K562 (cell line): ENCODE measurements around the gene PAN2. TPM values are rescaled to one million over a fixed set of nuclear protein-coding genes. Genes with fewer than 3 reads are reported as not detected.

Source experiments
- ATAC-seq: fragments of 200-7000 bp; cut with Tn5 transposase; 3 replicates; pipeline ENCODE4 v1.9.1; 2020; ENCODE audit warnings: moderate library complexity
- BruUV-seq: library from RNA; stranded (reverse); fragments of 400-500 nt; replicated peaks from 2 replicates; lab custom pipeline; 2021; lab: Mats Ljungman, UMichigan
- CTCF ChIA-PET: fragments of 300-600 bp; formaldehyde crosslinking; extraction: SDS; loops from one replicate; lab custom pipeline; 2021; ENCODE audit warnings: low intra/inter-chr PET ratio; lab: Yijun Ruan, JAX
- POLR2A ChIA-PET: fragments of 300-600, 350-650 bp; sonication (Branson Sonifier 250); formaldehyde crosslinking; extraction: SDS; loops from one replicate; lab custom pipeline; 2021; ENCODE audit warnings: antibody characterized with exemption, inconsistent platforms; lab: Yijun Ruan, JAX
- DNase-seq, 4 experiments: peaks; one replicate each; pipeline versions ENCODE4 v3.0.0 to v3.0.0-alpha.2; 2011 to 2018; ENCODE audit warnings: low spot score in 3 of 4, mixed read lengths in 3 of 4; ENCODE audit errors: extremely low read depth in 1 of 4
- FAIRE-seq: peaks from 2 replicates; lab custom pipeline; 2011; peaks lifted over from hg19 to GRCh38; lab: Jason Lieb, UNC
- H2AFZ ChIP-seq: 2 replicates; pipeline ENCODE4 v1.6.0; 2011; ENCODE audit warnings: low read depth, low read length, control low read depth, inconsistent platforms
- H3K27ac ChIP-seq: fragments of 200-600 bp; 3 replicates; pipeline ENCODE4 v1.8.0; 2011; ENCODE audit warnings: low read depth, mild to moderate bottlenecking, control low read depth, inconsistent platforms, low read length, moderate library complexity, mixed read lengths; ENCODE audit errors: extremely low read depth
- H3K27me3 ChIP-seq, 2 experiments: fragments of 300-600 bp in 1 of 2; 2 replicates in 1 of 2; 3 replicates in 1 of 2; pipeline versions ENCODE4 v1.6.0 to v1.8.0; 2011; ENCODE audit warnings: inconsistent platforms in 2 of 2, low read length in 2 of 2, mild to moderate bottlenecking in 1 of 2, mixed read lengths in 1 of 2, moderate library complexity in 1 of 2; ENCODE audit not compliant: control insufficient read depth in 2 of 2, insufficient read depth in 2 of 2
- H3K36me3 ChIP-seq: fragments of 300-600 bp; 3 replicates; pipeline ENCODE4 v1.8.0; 2011; ENCODE audit warnings: mild to moderate bottlenecking, low read length, inconsistent platforms; ENCODE audit not compliant: control insufficient read depth, insufficient read depth
- H3K4me1 ChIP-seq, 2 experiments: fragments of 200-600 bp in 1 of 2; replicated peaks in 1 of 2; 2 replicates in 1 of 2; 3 replicates in 1 of 2; pipeline versions ENCODE4 v1.5.1 to v1.8.0; 2011; ENCODE audit warnings: inconsistent platforms in 2 of 2, low read length in 2 of 2, mild to moderate bottlenecking in 1 of 2, mixed read lengths in 1 of 2, moderate library complexity in 1 of 2; ENCODE audit not compliant: control insufficient read depth in 2 of 2, insufficient read depth in 2 of 2
- H3K4me2 ChIP-seq: 2 replicates; pipeline ENCODE4 v1.6.1; 2011; ENCODE audit warnings: low read length, control low read depth, inconsistent platforms, mixed read lengths; ENCODE audit not compliant: insufficient read depth
- H3K4me3 ChIP-seq: fragments of 200-600 bp; sonication (generic), shearing (Covaris generic); 2 replicates; pipeline ENCODE4 v1.5.1; 2016; ENCODE audit warnings: control low read depth, inconsistent platforms
- H3K79me2 ChIP-seq: fragments of 200-600 bp; 3 replicates; pipeline ENCODE4 v1.8.0; 2011; ENCODE audit warnings: low read length, inconsistent platforms; ENCODE audit not compliant: control insufficient read depth, insufficient read depth
- H3K9ac ChIP-seq, 2 experiments: 2 replicates each; pipeline versions ENCODE4 v1.6.0 to v1.6.1; 2011; ENCODE audit warnings: low read depth in 2 of 2, low read length in 2 of 2, control low read depth in 1 of 2, inconsistent platforms in 1 of 2, mild to moderate bottlenecking in 1 of 2, mixed read lengths in 1 of 2; ENCODE audit not compliant: insufficient read depth in 1 of 2
- H3K9me1 ChIP-seq: one replicate; pipeline ENCODE4 v1.6.0; 2011; ENCODE audit warnings: inconsistent platforms, mild to moderate bottlenecking, low read length, moderate library complexity; ENCODE audit not compliant: control insufficient read depth, insufficient read depth
- H3K9me3 ChIP-seq: replicated peaks from 2 replicates; pipeline ENCODE4 v1.5.1; 2011; ENCODE audit warnings: low read depth, low read length, inconsistent platforms; ENCODE audit not compliant: control insufficient read depth, insufficient read depth
- H4K20me1 ChIP-seq: replicated peaks from 2 replicates; pipeline ENCODE4 v1.6.1; 2011; ENCODE audit warnings: low read length, inconsistent platforms, mixed read lengths; ENCODE audit not compliant: control insufficient read depth, insufficient read depth
- BCL6 ChIP-seq: fragments of 250-450 bp; sonication (Bioruptor Pico); IDR thresholded peaks from 2 replicates; pipeline ENCODE4 v1.4.0; 2020
- HDAC3 ChIP-seq: fragments of 450-650 bp; IDR thresholded peaks from 2 replicates; pipeline ENCODE4 v1.6.1; 2018; ENCODE audit warnings: borderline replicate concordance, mild to moderate bottlenecking, moderate library complexity; ENCODE audit not compliant: partially characterized antibody
- KDM2B ChIP-seq: fragments of 250-450 bp; sonication (Bioruptor Pico); IDR thresholded peaks from 2 replicates; pipeline ENCODE4 v1.8.0; 2021; ENCODE audit warnings: mild to moderate bottlenecking, moderate library complexity
- PHB ChIP-seq: fragments of 250-450 bp; sonication (Bioruptor Pico); IDR thresholded peaks from 2 replicates; pipeline ENCODE4 v1.5.0; 2021
- POLR2A ChIP-seq: fragments of 450-650 bp; conservative IDR thresholded peaks from 2 replicates; pipeline ENCODE4 v1.6.1; 2016
- RBM25 ChIP-seq: fragments of 200-400 bp; formaldehyde crosslinking; IDR thresholded peaks from 2 replicates; pipeline ENCODE4 v1.6.1; 2018; ENCODE audit warnings: low read length, low read depth, moderate library complexity; ENCODE audit not compliant: severe bottlenecking
- SRF ChIP-seq, 2 experiments: fragments of 250-450, 450-650 bp in 1 of 2; sonication (Bioruptor Pico) in 1 of 2; sonication (generic) in 1 of 2; formaldehyde crosslinking; IDR thresholded peaks; 2 replicates each; pipeline versions ENCODE4 v1.5.0 to v1.5.1; 2020 to 2022; ENCODE audit warnings: mild to moderate bottlenecking in 1 of 2, missing genetic modification reagents in 1 of 2
- SUPT5H ChIP-seq: fragments of 450-650 bp; IDR thresholded peaks from 2 replicates; pipeline ENCODE4 v1.6.1; 2016
- ZEB2 ChIP-seq: fragments of 450-650 bp; IDR thresholded peaks from 2 replicates; pipeline ENCODE4 v1.6.1; 2016
- ZNF239 ChIP-seq: fragments of 250-450 bp; sonication (Bioruptor Pico); IDR thresholded peaks from 2 replicates; pipeline ENCODE4 v1.4.0; 2020; ENCODE audit warnings: mild to moderate bottlenecking
- WGBS: fragments of 100-300 bp; shearing (Covaris generic); methylation state at CpG from one replicate; pipeline ENCODE4 v1.1.6; 2016; ENCODE audit warnings: low coverage, mixed read lengths; ENCODE audit not compliant: insufficient coverage; ENCODE audit errors: missing lambda C conversion rate; 5-methylcytosine and 5-hydroxymethylcytosine counted together
- in situ Hi-C: fragments of 300-500 bp; cut with MboI; formaldehyde crosslinking; loops from 4 replicates; pipeline ENCODE4 v1.15.0; 2018; ENCODE audit warnings: inconsistent platforms, mixed read lengths
- intact Hi-C: fragments of 100-400 bp; cut with micrococcal nuclease; formaldehyde crosslinking; loops from 2 replicates; pipeline ENCODE4 v1.14.2; 2022
- polyA plus RNA-seq, 8 experiments: library from polyadenylated mRNA; depleted of rRNA in 4 of 8; stranded (reverse) in 5 of 8; unstranded in 3 of 8; fragments of >200 nt; fragmentation: Nextera tagmentation in 2 of 8; fragmentation: Illumina TruSeq in 1 of 8; extraction: Ambion mirVana in 2 of 8; extraction: Trizol in 1 of 8; gene quantifications; 2 replicates each; pipeline versions ENCODE4 v1.2.1 to v1.2.3, GENCODE V29; 2011 to 2014; ENCODE audit warnings: inconsistent platforms in 1 of 8, missing spikeins in 1 of 8
- total RNA-seq, 7 experiments: library from RNA; depleted of rRNA in 6 of 7; stranded (reverse); fragments of >200 nt in 6 of 7; fragmentation: Illumina TruSeq in 2 of 7; extraction: Trizol in 2 of 7; gene quantifications; 2 replicates each; pipeline versions ENCODE4 v1.2.1 to v1.2.3, GENCODE V29; 2011 to 2021; ENCODE audit warnings: low replicate concordance in 1 of 7

The PAN2 gene
- total and polyA plus RNA-seq, 9 of the 15 experiments (the other 6 are each of a cell fraction or from before 2014, with no cell fraction given): 15.0 to 66.1 (median 25.9) TPM

DNA sequence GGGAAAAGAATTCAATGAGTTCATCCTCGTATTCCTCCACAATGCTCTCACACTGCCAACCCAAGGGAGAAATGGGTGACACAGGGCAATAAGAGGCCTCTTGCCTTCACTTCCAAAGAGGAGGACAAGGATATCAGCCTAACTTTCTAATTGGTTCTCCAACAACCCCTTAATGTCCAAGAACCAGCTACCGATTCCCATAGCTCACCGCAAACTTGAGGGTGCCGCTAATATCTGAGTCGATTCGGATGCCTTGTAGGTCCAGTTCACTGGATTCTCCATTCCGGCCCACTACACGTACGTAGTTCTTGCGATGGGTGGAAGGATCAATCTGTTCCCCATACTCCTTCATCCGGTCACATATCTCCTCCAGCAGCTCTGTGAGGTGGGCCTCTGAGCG lies 22.8 kb downstream of the PAN2 start:
- no peak overlapping the region for H2AFZ ChIP-seq
- H3K79me2 ChIP-seq: peaks cover 19% of the 10 kb centered on the region
- H3K27me3 ChIP-seq: no peaks in the 10 kb centered on the region
- no peak overlapping the region for H3K4me3 ChIP-seq
- ChIA-PET POLR2A (interaction anchor here (0.6 to 1.6 kb wide), 5 partner anchors 10 to 326 kb away, joined by 3 to 8 read pairs (median 3); partner anchors contain the start of gene SMARCC2), CTCF (no interaction called here)
- no TSS peak for BruUV-seq
- ATAC-seq (no peak), DNase-seq (no peak), FAIRE-seq (no peak)
- 97% methylated on average over 12 of the region's 12 CpGs for WGBS
- H4K20me1 ChIP-seq: no peaks in the 10 kb centered on the region
- in situ Hi-C loops: no loop called here
- TF ChIP-seq HDAC3: no peak
- no peak for TF ChIP-seq SRF (CRISPR knock-in tag; IDR thresholded peaks at IDR 0.05)
- TF ChIP-seq PHB (CRISPR knock-in tag): no peak
- TF ChIP-seq KDM2B (CRISPR knock-in tag): no peak
- 0 out of 2 replicates have a peak, but pooled peaks have one; percentile 13 for TF ChIP-seq SUPT5H
- 0 out of 2 replicates have a peak, but pooled peaks have one; percentile 33 for TF ChIP-seq POLR2A
- TF ChIP-seq BCL6: no peak
- TF ChIP-seq ZEB2: no peak
- intact Hi-C loops: no loop called here
- H3K9me3 ChIP-seq: no peaks in the 10 kb centered on the region
- no peak overlapping the region for H3K27ac ChIP-seq
- H3K4me2 ChIP-seq: no peak overlapping the region
- H3K9me1 ChIP-seq: no peaks in the 10 kb centered on the region
- H3K4me1 ChIP-seq: peaks cover 6 to 7% of the 10 kb centered on the region in 2 experiments; a peak in 2 of 5 replicates
- H3K9ac ChIP-seq: no peak overlapping the region
- peaks cover 66% of the 10 kb centered on the region for H3K36me3 ChIP-seq

DNA sequence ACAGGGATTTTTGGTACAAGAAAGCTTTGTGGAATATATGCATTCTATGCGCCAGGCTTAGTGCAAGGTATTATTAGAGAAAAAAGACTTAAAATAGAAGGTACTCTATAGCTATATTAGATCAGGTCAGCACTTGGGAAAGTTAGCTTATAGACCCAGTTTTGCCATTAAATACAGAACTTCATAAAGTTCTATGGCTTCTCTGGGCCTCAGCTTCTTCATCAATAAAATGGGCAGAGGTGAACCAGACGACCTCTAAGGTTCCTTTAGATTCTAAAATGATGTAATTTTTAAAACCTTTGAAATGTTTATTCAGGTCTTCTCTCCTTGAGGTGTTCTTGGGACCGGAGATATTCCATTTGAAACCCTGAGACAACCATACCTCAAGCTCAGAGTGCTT lies 25.1 kb downstream of the PAN2 start:
- no peak overlapping the region for H3K4me2 ChIP-seq
- ATAC-seq (no peak), FAIRE-seq (no peak), DNase-seq (no peak)
- BruUV-seq: no TSS peak
- no peaks in the 10 kb centered on the region for H3K79me2 ChIP-seq
- WGBS: 83% methylated on average over 3 of the region's 3 CpGs
- H3K9me3 ChIP-seq: no peaks in the 10 kb centered on the region
- H3K27ac ChIP-seq: no peak overlapping the region
- no peaks in the 10 kb centered on the region for H3K4me1 ChIP-seq
- in situ Hi-C loops: no loop called here
- no peak overlapping the region for H2AFZ ChIP-seq
- TF ChIP-seq RBM25 (peak; percentile 71), ZNF239 (CRISPR knock-in tag) (no peak)
- peaks cover 70% of the 10 kb centered on the region for H3K36me3 ChIP-seq
- POLR2A ChIA-PET: interaction anchor here (0.8 to 1.6 kb wide), 6 partner anchors 10 to 890 kb away, joined by 3 to 8 read pairs (median 4); partner anchors contain the start of gene CS
- intact Hi-C loops: no loop called here
- H4K20me1 ChIP-seq: no peaks in the 10 kb centered on the region
- no peaks in the 10 kb centered on the region for H3K27me3 ChIP-seq
- CTCF ChIA-PET: no interaction called here
- no peak overlapping the region for H3K4me3 ChIP-seq
- no peaks in the 10 kb centered on the region for H3K9me1 ChIP-seq
- H3K9ac ChIP-seq: no peak overlapping the region
